Hepatocyte (in vitro differentiated cells): Measurements from ENCODE around the gene ARHGAP45. TPM values are rescaled to one million over a fixed set of nuclear protein-coding genes. Genes with fewer than 3 reads are reported as not detected.

Experiments
- DNase-seq: peaks from one replicate; pipeline ENCODE4 v3.0.0-alpha.2; 2016; ENCODE audit warnings: low spot score
- H2AFZ ChIP-seq: fragments of 200-600 bp; sonication (generic); 2 replicates; pipeline ENCODE4 v1.6.0; 2016; ENCODE audit warnings: antibody characterized with exemption, mild to moderate bottlenecking
- H3K27ac ChIP-seq: fragments of 200-600 bp; sonication (generic); 2 replicates; pipeline ENCODE4 v1.5.1; 2016; ENCODE audit warnings: mild to moderate bottlenecking
- H3K27me3 ChIP-seq: fragments of 200-600 bp; sonication (generic); 2 replicates; pipeline ENCODE4 v1.6.1; 2016
- H3K36me3 ChIP-seq: fragments of 200-600 bp; sonication (generic); replicated peaks from 2 replicates; pipeline ENCODE4 v1.5.1; 2016; ENCODE audit warnings: low read depth; ENCODE audit not compliant: insufficient read depth
- H3K4me1 ChIP-seq: fragments of 200-600 bp; sonication (generic); 2 replicates; pipeline ENCODE4 v1.5.1; 2016; ENCODE audit warnings: mild to moderate bottlenecking, moderate library complexity; ENCODE audit not compliant: insufficient read depth
- H3K4me2 ChIP-seq: fragments of 200-600 bp; sonication (generic); 2 replicates; pipeline ENCODE4 v1.6.0; 2016
- H3K4me3 ChIP-seq: fragments of 200-600 bp; sonication (generic); 2 replicates; pipeline ENCODE4 v1.5.1; 2016; ENCODE audit warnings: mild to moderate bottlenecking
- H3K79me2 ChIP-seq: fragments of 200-600 bp; sonication (generic); 2 replicates; pipeline ENCODE4 v1.6.0; 2017; ENCODE audit warnings: mild to moderate bottlenecking
- H3K9me2 ChIP-seq: fragments of 200-600 bp; sonication (generic); replicated peaks from 2 replicates; pipeline ENCODE4 v1.6.0; 2017; ENCODE audit warnings: mild to moderate bottlenecking; ENCODE audit not compliant: insufficient read depth
- H3K9me3 ChIP-seq: fragments of 200-600 bp; sonication (generic); 2 replicates; pipeline ENCODE4 v1.5.1; 2016; ENCODE audit warnings: low read depth, mild to moderate bottlenecking
- H4K20me1 ChIP-seq: fragments of 200-600 bp; sonication (generic); 2 replicates; pipeline ENCODE4 v1.6.0; 2016; ENCODE audit warnings: mild to moderate bottlenecking; ENCODE audit not compliant: insufficient read depth, poor library complexity, severe bottlenecking
- CTCF ChIP-seq: fragments of 200-600 bp; sonication (generic); IDR thresholded peaks from 2 replicates; pipeline ENCODE4 v1.5.1; 2016; ENCODE audit warnings: antibody characterized with exemption, mild to moderate bottlenecking; ENCODE audit not compliant: poor library complexity
- EZH2 ChIP-seq: fragments of 200-600 bp; sonication (generic); IDR thresholded peaks from 2 replicates; pipeline ENCODE4 v1.6.1; 2016; ENCODE audit warnings: antibody characterized with exemption, mild to moderate bottlenecking, borderline replicate concordance
- EZH2phosphoT487 ChIP-seq: fragments of 200-600 bp; sonication (generic); IDR thresholded peaks from one replicate; pipeline ENCODE4 v1.6.1; 2018; ENCODE audit warnings: antibody characterized with exemption, mild to moderate bottlenecking, low read depth, moderate library complexity; ENCODE audit not compliant: unreplicated experiment, severe bottlenecking
- WGBS: methylation state at CpG from one replicate; pipeline ENCODE4 v1.1.6; 2016; ENCODE audit warnings: low lambda C conversion rate; ENCODE audit errors: missing lambda C conversion rate; 5-methylcytosine and 5-hydroxymethylcytosine counted together
- polyA plus RNA-seq: library from polyadenylated mRNA; unstranded; fragments of >200 nt; fragmentation: Nextera tagmentation; extraction: Ambion mirVana; gene quantifications from 2 replicates; pipeline ENCODE4 v1.2.1, GENCODE V29; 2016
- total RNA-seq: library from RNA; depleted of rRNA; stranded (reverse); fragments of >200 nt; gene quantifications from 2 replicates; pipeline ENCODE4 v1.2.3, GENCODE V29; 2014

The ARHGAP45 gene
- total and polyA plus RNA-seq, 2 experiments from 2014 or later = 12.9 to 18.3 TPM

DNA sequence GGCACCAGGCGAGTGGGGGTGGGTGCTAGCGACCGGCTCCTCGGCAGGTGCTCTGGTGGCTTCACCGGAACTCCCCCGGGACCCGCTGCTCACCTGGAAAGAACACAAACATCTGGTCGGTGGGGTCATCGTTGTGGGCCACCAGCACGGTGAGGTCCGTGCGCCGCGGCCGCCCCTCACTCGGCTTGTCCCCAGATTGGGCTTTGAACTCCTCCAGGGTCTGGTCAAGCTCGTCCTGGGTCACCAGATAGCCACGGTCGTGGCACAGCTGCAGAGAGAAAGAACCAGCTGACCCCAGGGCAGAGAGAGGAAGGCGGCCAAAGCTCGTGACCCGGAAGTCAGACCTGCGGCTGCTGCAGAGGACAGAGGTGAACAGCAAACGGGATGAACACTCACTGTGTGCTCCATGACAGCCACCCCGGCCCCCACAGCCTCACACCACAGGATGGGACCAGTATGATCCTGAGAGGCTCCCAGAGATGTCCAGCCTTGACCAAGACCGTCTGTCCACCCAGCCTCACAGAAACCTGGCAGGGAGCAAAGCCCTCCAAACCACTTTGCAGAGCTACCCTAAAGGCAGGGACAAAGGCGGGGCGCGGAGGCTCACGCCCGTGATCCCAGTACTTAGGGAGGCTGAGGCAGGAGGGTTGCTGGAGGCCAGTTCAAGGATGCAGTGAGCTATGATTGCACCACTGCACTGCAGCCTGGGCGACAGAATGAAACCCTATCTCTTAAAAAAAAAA is 27.0 kb downstream of the ARHGAP45 start:
- Histone ChIP-seq H3K27ac (no peak overlapping the region), H3K36me3 (no peaks in the 10 kb centered on the region), H3K4me1 (peaks cover 22% of the 10 kb centered on the region), H4K20me1 (peaks cover 12% of the 10 kb centered on the region), H3K4me2 (peak overlapping the region; percentile 99), H3K79me2 (peaks cover 34% of the 10 kb centered on the region), H3K9me2 (no peaks in the 10 kb centered on the region), H2AFZ (no peak overlapping the region), H3K9me3 (no peaks in the 10 kb centered on the region), H3K4me3 (peak overlapping the region; percentile 51), H3K27me3 (no peaks in the 10 kb centered on the region)
- TF ChIP-seq CTCF = no peak
- TF ChIP-seq EZH2 = no peak
- TF ChIP-seq EZH2phosphoT487 = no peak
- WGBS = 74% methylated on average over 22 of the region's 32 CpGs
- no peak for DNase-seq

GRCh38 chr19:1094655-1094977 is 27.6 kb downstream of the ARHGAP45 start:
- Histone ChIP-seq H3K36me3 (no peaks in the 10 kb centered on the region), H3K9me3 (no peaks in the 10 kb centered on the region), H3K27ac (peak overlapping the region; percentile 41), H4K20me1 (peaks cover 12% of the 10 kb centered on the region), H3K9me2 (no peaks in the 10 kb centered on the region), H3K79me2 (peaks cover 34% of the 10 kb centered on the region), H3K4me2 (peak overlapping the region; percentile 99), H2AFZ (no peak overlapping the region), H3K27me3 (no peaks in the 10 kb centered on the region), H3K4me1 (peaks cover 26% of the 10 kb centered on the region), H3K4me3 (peak overlapping the region; percentile 51)
- TF ChIP-seq EZH2phosphoT487 = no peak
- no peak for TF ChIP-seq CTCF
- no peak for TF ChIP-seq EZH2
- DNase-seq = no peak
- WGBS = 5% methylated on average over 15 of the region's 19 CpGs

GRCh38 chr19:1094978-1095701 is 28.2 kb downstream of the ARHGAP45 start, which contains the start of gene POLR2E:
Gene POLR2E (minus strand): TSS chr19:1095375. CDS start chr19:1095315, 60 bp downstream.
- Histone ChIP-seq H4K20me1 (peaks cover 12% of the 10 kb centered on the region), H3K79me2 (peaks cover 34% of the 10 kb centered on the region), H3K9me3 (no peaks in the 10 kb centered on the region), H3K27me3 (no peaks in the 10 kb centered on the region), H3K36me3 (no peaks in the 10 kb centered on the region), H2AFZ (peak within 1 kb of the TSS; percentile 42), H3K4me2 (peak within 1 kb of the TSS; percentile 99), H3K4me1 (peaks cover 26% of the 10 kb centered on the region), H3K27ac (peak within 1 kb of the TSS; percentile 41), H3K4me3 (peak within 1 kb of the TSS; percentile 51), H3K9me2 (no peaks in the 10 kb centered on the region)
- WGBS = 2% methylated on average over 44 of the region's 81 CpGs
- peak; percentile 99 for DNase-seq
- TF ChIP-seq EZH2 = no peak

DNA sequence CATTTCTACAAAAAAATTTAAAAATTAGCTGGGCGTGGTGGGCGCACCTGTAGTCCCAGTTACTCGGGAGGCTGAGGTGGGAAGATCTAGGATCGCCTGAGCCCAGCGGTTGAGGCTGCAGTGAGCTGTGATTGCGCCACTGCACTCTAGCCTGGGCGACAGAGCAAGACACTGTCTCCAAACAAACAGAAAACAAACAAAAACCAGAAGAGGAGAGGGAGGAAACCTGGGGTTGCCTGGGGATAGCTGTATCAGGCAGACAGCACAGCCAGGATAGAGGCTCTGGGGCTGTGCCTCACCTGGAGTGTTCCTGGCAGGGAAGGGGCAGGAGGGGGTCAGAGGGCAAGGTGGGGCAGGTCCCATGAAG is 30.8 kb downstream of the ARHGAP45 start:
- peaks cover 41% of the 10 kb centered on the region for H3K4me1 ChIP-seq
- H3K27me3 ChIP-seq = no peaks in the 10 kb centered on the region
- 56% methylated on average over 7 of the region's 7 CpGs for WGBS
- TF ChIP-seq EZH2 (no peak), CTCF (no peak), EZH2phosphoT487 (no peak)
- peak overlapping the region; percentile 56 for H3K4me2 ChIP-seq
- H3K79me2 ChIP-seq = peaks cover 23% of the 10 kb centered on the region
- peak overlapping the region; percentile 92 for H3K27ac ChIP-seq
- H4K20me1 ChIP-seq = peaks cover 12% of the 10 kb centered on the region
- H3K9me2 ChIP-seq = no peaks in the 10 kb centered on the region
- H3K4me3 ChIP-seq = no peak overlapping the region
- no peaks in the 10 kb centered on the region for H3K9me3 ChIP-seq
- no peak overlapping the region for H2AFZ ChIP-seq
- no peaks in the 10 kb centered on the region for H3K36me3 ChIP-seq
- no peak for DNase-seq
